NCI-H82 (cell line): ENCODE results near the gene DISC1.
A peak's percentile ranks its signal among the peaks of the same experiment; 100 is the strongest.
"Not testable (repeated sequence)": the region's sequence is repeated elsewhere in the genome, so short reads cannot be mapped to it uniquely, and the experiment has no call there.

Experiments used
- DNase-seq: peaks from one replicate; lab custom pipeline; 2025; lab: John Stamatoyannopoulos, UW

Gene DISC1

GRCh38 chr1:231668826-231669225 is 42.2 kb downstream of the DISC1 start:
- no peak for DNase-seq

- not testable (repeated sequence) for DNase-seq
These were observed 43.5 kb downstream of the DISC1 start for GRCh38 chr1:231669864-231670621.

DNA sequence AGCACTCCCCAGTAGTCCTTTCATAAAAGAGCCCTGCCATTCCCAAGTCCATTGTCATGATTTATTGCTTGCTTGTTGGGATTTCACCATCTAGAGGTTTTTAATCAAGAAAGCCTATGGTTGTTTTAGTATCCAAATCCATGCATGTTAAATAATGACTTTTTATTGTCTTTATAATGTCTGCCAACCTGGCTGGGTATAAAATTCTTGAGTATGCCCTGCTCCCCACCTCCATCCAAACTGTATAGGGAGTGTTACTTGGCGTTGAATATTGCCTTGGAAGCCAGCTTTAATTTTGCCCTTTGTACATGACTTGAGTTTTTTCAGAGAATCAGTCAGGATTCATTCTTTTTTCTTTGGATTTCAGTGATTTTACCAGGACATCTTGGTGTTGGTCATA is 44.2 kb downstream of the DISC1 start:
- DNase-seq = no peak

DNA sequence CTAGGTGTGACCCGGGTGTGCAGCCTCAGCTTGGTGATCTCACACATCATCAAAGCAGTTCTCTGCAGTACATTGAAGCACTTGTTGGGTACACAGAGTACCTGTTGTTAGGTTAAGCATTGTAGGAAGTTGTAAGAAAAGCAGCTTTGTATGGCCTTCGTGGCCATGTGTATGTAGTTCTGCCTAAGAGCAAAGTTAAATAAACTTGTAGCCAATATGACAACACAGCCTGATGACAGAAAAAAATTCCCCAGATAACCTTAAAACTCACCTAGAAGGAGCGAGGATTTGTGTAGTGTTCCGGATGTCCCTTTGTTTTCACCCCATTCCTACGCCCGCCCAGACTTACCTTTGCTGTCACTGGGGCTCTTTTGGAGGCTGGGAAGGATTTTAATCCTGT is 48.0 kb downstream of the DISC1 start:
- no peak for DNase-seq

GRCh38 chr1:231676487-231676886 is 49.9 kb downstream of the DISC1 start:
- no peak for DNase-seq

DNA sequence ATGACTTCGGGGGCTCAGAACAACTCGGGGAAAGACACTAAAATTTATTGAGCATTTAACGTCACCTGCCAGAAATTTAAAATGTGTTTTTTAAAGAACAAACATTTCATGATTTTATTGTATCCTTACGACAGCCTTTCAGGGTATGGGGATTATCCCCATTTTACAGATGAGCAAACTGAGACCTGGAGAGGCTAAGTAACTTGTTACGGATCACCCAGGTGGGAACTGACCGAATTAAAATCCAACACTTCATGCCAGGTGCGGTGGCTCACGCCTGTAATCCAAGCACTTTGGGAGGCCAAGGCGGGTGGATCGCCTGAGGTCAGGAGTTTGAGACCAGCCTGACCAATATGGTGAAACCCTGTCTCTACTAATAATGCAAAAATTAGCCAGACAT is 50.9 kb downstream of the DISC1 start:
- no peak for DNase-seq

GRCh38 chr1:231678011-231678432 is 51.4 kb downstream of the DISC1 start:
- DNase-seq = no peak

- DNase-seq = peak; percentile 81
These were observed 52.5 kb downstream of the DISC1 start for GRCh38 chr1:231679109-231679508.

- no peak for DNase-seq
These were observed 54.4 kb downstream of the DISC1 start for GRCh38 chr1:231681006-231681405.

- peak; percentile 80 for DNase-seq
These were observed 56.2 kb downstream of the DISC1 start for GRCh38 chr1:231682779-231683178.

GRCh38 chr1:231683439-231684165 is 57.0 kb downstream of the DISC1 start:
- no peak for DNase-seq

- DNase-seq = no peak
These were observed 58.0 kb downstream of the DISC1 start for GRCh38 chr1:231684356-231685244.

DNA sequence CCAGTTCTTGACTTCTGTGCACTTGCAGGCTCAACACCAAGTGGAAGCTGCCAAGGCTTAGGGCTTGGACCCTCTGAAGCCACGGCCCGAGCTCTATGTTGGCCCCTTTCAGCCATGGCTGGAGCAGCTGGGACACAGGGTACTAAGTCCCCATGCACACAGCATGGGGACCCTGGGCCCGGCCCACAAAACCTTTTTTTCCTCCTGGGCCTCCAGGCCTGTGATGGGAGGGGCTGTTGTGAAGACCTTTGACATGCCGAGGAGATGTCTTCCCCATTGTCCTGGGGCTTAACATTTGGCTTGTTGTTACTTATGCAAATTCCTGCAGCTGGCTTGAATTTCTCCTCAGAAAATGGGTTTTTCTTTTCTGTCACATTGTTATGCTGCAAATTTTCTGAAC is 59.8 kb downstream of the DISC1 start:
- no peak for DNase-seq

- no peak for DNase-seq
These were observed 62.4 kb downstream of the DISC1 start for GRCh38 chr1:231688989-231689388.

- DNase-seq = peak; percentile 93
These were observed 63.5 kb downstream of the DISC1 start for GRCh38 chr1:231690059-231690458.

- DNase-seq = peak; percentile 79
These were observed 65.1 kb downstream of the DISC1 start for GRCh38 chr1:231691618-231692259.

GRCh38 chr1:231693361-231694074 is 66.9 kb downstream of the DISC1 start:
- no peak for DNase-seq

DNA sequence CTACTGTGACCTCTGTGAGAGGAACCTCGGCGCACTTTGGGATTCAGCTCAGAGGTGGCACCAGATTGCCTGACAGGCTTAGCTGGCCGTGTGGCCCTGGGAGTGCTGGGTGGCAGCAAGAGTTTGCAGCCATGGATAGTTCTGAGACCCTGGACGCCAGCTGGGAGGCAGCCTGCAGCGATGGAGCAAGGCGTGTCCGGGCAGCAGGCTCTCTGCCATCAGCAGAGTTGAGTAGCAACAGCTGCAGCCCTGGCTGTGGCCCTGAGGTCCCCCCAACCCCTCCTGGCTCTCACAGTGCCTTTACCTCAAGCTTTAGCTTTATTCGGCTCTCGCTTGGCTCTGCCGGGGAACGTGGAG is 67.5 kb downstream of the DISC1 start:
- DNase-seq = no peak

DNA sequence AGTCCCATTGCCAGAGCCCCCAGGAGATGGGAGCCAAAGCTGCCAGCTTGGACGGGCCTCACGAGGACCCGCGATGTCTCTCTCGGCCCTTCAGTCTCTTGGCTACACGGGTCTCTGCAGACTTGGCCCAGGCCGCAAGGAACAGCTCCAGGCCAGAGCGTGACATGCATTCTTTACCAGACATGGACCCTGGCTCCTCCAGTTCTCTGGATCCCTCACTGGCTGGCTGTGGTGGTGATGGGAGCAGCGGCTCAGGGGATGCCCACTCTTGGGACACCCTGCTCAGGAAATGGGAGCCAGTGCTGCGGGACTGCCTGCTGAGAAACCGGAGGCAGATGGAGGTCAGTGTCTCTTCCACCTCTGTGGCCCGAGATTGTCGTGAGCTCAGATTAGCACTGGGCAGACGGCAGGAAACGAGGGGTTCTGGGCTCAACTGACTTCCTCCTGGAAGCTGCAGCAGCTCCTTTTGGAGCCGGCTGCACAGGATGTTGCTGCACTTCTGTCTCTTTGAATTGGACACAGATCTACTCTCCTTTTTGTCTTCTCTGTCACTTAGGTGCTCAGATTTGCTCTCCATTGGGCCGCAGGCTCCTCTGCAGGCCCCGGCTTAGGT is 68.0 kb downstream of the DISC1 start:
- no peak for DNase-seq

DNA sequence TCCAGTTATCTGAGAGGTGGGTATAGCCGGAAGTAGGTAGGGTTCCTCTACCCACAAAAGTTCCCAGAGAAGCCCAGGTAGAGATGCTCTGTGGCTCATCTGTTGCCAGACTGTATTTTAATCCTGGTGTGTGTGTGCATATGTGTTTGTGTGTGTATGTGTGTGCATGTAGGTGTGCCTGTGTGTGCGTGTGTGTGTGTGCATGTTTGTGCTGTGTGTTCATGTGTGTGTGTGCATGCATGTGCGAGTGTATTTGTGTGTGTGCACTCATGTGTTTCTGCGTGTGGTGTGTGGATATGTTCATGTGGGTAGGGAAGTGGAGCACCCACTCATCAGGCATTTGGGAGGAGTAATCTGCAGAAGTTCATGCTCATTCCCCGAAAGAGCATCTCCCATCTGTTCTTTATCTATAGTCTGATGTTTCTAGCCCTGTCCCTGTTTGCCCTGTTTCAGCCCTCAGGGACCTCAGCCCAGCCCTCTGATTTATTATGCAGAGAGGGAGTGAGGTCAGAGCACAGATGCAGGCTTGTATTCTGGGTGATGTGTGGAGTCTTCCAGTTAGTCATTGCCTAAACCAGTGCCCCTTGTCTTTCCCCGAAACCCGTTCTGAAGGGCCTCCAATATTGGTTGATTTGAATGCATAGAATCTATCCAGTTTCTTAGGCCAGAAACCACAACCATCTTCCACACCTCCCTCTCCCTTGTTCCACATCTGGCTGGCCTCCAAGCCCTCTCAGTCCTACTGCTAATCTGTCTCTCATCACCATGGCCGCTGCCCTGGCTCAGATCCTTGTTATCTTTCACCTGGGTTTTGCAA is 69.1 kb downstream of the DISC1 start:
- DNase-seq = peak; percentile 66
